Central memory CD8-positive, alpha-beta T cell (primary cell): Measurements from ENCODE around the gene CDNF.

ENCODE experiments used
- ATAC-seq: fragments of 150-1000 bp; cut with Tn5 transposase; replicated peaks from 2 replicates; pipeline ENCODE4 v1.10.0; 2022; ENCODE audit warnings: mild to moderate bottlenecking, moderate FRiP score, moderate number of reproducible peaks; ENCODE audit not compliant: poor library complexity, severe bottlenecking; ENCODE audit errors: extremely low read depth
- DNase-seq, 2 donors: peaks; one replicate each; pipeline ENCODE4 v3.0.0; 2021; ENCODE audit warnings: low spot score in 2 of 2
- H3K27ac Mint-ChIP-seq: one replicate; pipeline ENCODE4 v1.8.0; 2022; ENCODE audit warnings: low read depth, mild to moderate bottlenecking, moderate library complexity, mixed read lengths
- H3K27me3 Mint-ChIP-seq: one replicate; pipeline ENCODE4 v1.8.0; 2022; ENCODE audit warnings: mixed read lengths
- H3K36me3 Mint-ChIP-seq: one replicate; pipeline ENCODE4 v1.8.0; 2022; ENCODE audit warnings: mild to moderate bottlenecking, moderate library complexity, mixed read lengths; ENCODE audit not compliant: insufficient read depth
- H3K4me1 Mint-ChIP-seq: one replicate; pipeline ENCODE4 v1.8.0; 2022; ENCODE audit warnings: mixed read lengths
- H3K4me3 Mint-ChIP-seq: one replicate; pipeline ENCODE4 v1.8.0; 2022; ENCODE audit warnings: mild to moderate bottlenecking, moderate library complexity, mixed read lengths
- H3K9me3 Mint-ChIP-seq: one replicate; pipeline ENCODE4 v1.8.0; 2022; ENCODE audit warnings: mixed read lengths

Gene CDNF

DNA sequence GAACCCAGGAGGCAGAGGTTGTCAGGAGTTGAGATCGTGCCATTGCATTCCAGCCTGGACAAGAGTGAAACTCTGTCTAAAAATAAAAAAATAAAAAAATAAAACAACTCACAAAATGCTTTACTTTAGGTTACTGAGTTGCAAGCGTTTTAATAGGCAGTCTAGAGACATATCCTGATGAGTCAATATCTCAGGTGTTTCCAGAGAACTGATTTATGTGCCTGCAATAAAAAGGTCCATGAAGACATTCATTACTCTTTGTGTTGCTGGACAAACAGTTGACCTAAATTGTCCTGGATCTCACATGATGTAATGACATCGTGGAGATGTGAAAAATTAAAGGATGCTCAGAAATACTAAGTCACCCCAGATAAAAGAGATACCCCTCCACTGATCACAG, 31.5 kb downstream of the CDNF start:
- peaks cover 2% of the 10 kb centered on the region for H3K36me3 Mint-ChIP-seq
- DNase-seq (no peak), ATAC-seq (no peak)
- no peaks in the 10 kb centered on the region for H3K4me1 Mint-ChIP-seq
- no peaks in the 10 kb centered on the region for H3K9me3 Mint-ChIP-seq
- H3K4me3 Mint-ChIP-seq, result no peak overlapping the region
- no peaks in the 10 kb centered on the region for H3K27me3 Mint-ChIP-seq
- H3K27ac Mint-ChIP-seq, result no peak overlapping the region

DNA sequence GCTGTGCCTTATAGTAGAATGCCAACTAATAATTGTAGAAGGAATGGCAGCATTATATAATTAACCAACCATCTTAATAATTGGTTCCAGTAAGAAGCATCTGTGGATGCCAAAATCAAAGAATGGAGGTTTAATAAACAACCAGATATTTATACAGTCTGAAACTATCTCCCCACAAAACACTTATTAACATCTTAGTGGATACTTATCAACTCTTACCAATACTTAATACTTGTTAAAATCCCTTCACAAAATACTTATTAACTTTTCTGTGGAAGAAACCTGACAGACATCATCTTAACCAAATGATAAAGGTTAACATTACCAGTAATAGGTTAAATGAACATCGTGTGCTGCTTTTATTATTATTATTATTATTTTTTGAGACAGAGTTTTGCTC, 34.0 kb downstream of the CDNF start:
- no peak overlapping the region for H3K27ac Mint-ChIP-seq
- H3K27me3 Mint-ChIP-seq, result no peaks in the 10 kb centered on the region
- H3K4me3 Mint-ChIP-seq, result no peak overlapping the region
- ATAC-seq, result no peak
- no peaks in the 10 kb centered on the region for H3K4me1 Mint-ChIP-seq
- no peak for DNase-seq
- no peaks in the 10 kb centered on the region for H3K9me3 Mint-ChIP-seq
- peaks cover 2% of the 10 kb centered on the region for H3K36me3 Mint-ChIP-seq

DNA sequence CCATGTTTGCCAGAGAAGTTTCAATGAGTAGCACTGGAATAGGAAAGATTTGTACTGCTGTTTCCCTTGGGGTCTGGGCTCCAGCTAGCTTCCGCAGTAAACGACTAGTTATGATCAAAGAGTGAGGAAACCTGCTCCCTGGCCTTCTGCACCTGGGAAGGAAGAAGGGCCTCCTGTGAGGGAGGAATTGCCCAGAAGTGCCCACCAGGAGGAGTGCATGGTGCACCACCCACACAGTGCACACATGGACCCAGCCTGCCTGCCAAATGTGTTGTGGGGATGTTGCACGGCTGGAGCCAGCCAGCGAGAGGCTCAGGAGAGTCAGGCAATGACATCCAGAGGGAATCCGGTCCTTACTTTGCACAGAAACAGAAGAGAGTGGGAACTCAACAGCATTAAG, 36.1 kb downstream of the CDNF start:
- Mint-ChIP-seq H3K27me3 (no peaks in the 10 kb centered on the region), H3K9me3 (no peaks in the 10 kb centered on the region), H3K4me1 (no peaks in the 10 kb centered on the region), H3K4me3 (no peak overlapping the region), H3K27ac (no peak overlapping the region), H3K36me3 (peaks cover 2% of the 10 kb centered on the region)
- ATAC-seq (no peak), DNase-seq (no peak)

DNA sequence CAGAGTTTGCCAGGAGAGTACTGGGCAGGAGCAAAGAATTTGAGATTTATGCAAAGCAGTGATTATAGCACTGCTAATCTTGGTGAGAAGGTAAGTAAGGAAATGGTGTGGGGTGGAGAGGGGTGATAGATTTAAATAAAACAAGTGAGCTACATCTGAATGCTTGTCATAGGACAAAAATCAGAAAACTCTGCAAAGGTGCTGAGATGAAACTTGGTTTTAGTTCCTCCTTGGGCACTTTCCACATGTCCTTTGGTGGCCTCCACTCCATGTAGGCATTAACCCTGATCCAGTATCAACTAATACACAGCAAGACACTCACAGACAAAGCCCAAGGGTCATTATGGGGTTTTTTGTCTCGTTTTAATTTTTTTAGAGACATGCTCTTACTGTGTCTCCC, 37.4 kb downstream of the CDNF start:
- Mint-ChIP-seq H3K27me3 (no peaks in the 10 kb centered on the region), H3K27ac (no peak overlapping the region), H3K4me3 (no peak overlapping the region), H3K4me1 (no peaks in the 10 kb centered on the region), H3K36me3 (peaks cover 2% of the 10 kb centered on the region), H3K9me3 (no peaks in the 10 kb centered on the region)
- no peak for ATAC-seq
- no peak for DNase-seq

DNA sequence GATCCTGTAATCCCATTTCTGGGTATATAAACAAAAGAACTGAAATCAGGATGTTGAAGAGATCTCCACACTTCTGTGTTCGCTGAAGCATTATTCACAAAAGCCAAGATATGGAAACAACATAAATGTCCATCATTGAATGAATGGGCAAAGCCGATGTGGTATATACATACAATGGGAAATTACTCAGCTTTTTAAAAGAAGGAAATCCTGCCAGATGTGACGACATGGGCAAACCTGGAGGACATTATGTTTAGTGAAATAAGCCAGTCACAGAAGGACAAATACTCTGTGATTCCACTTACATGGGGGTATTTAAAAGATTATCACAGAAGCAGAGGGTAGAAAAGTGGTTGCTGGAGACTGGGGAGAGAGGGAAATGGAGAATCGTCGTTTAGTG, 39.2 kb downstream of the CDNF start:
- no peak overlapping the region for H3K27ac Mint-ChIP-seq
- H3K4me1 Mint-ChIP-seq, result no peaks in the 10 kb centered on the region
- no peaks in the 10 kb centered on the region for H3K27me3 Mint-ChIP-seq
- DNase-seq, result no peak
- no peaks in the 10 kb centered on the region for H3K36me3 Mint-ChIP-seq
- H3K9me3 Mint-ChIP-seq, result no peaks in the 10 kb centered on the region
- H3K4me3 Mint-ChIP-seq, result no peak overlapping the region
- no peak for ATAC-seq

DNA sequence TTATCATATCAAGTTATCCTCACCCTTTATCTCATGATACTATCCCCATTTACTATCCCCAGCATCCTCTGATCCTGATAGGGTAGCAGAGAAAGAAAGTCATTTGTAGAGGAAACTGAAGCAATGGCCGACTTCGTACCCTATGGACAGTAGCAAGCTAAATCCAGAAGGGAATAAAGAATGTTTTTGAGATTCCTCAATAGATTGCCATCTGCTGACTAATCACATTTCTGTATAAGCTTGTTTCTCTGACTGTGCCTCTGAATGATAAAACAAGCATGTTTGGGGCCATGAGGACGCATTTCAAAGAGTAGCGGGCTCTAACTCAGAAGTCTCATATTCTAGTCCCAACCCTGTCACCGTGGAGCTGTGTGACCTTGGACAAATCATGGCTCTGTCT, 49.9 kb downstream of the CDNF start:
- Mint-ChIP-seq H3K9me3 (peaks cover 6% of the 10 kb centered on the region), H3K27ac (no peak overlapping the region), H3K4me1 (peaks cover under 1% of the 10 kb centered on the region), H3K36me3 (peaks cover 2% of the 10 kb centered on the region), H3K4me3 (no peak overlapping the region), H3K27me3 (no peaks in the 10 kb centered on the region)
- no peak for DNase-seq
- ATAC-seq, result no peak

DNA sequence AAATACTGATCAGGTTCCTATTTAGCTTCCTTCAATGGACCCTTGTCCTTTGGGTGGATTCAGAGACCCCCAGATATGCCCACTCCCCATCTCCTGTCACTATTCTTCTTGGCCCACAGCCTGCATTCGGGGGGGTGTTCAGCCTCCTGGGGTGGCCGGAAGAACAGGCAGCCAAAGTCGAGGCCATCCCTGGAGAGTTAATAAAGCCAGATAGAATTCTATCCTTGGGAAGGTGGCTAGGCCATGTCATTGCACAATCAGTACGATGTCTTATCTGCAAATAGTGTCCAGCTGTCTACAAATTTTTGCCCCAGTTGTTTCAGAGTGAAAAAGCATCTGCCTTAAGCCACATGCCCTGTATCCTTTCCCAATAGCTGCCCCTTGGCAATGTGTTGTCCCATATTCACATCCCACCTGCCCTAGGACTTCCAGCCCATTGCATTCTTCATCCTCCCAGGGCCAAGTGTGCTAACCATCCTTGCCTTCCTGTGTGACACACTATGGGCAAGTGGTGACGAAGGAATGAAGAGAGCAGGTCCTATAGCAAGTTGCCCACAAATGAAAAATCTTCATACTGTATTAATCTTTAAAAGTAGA, 53.3 kb downstream of the CDNF start:
- Mint-ChIP-seq H3K4me3 (no peak overlapping the region), H3K36me3 (peaks cover 2% of the 10 kb centered on the region), H3K9me3 (peaks cover 6% of the 10 kb centered on the region), H3K27me3 (no peaks in the 10 kb centered on the region), H3K4me1 (peaks cover 4% of the 10 kb centered on the region), H3K27ac (no peak overlapping the region)
- no peak for DNase-seq
- no peak for ATAC-seq

DNA sequence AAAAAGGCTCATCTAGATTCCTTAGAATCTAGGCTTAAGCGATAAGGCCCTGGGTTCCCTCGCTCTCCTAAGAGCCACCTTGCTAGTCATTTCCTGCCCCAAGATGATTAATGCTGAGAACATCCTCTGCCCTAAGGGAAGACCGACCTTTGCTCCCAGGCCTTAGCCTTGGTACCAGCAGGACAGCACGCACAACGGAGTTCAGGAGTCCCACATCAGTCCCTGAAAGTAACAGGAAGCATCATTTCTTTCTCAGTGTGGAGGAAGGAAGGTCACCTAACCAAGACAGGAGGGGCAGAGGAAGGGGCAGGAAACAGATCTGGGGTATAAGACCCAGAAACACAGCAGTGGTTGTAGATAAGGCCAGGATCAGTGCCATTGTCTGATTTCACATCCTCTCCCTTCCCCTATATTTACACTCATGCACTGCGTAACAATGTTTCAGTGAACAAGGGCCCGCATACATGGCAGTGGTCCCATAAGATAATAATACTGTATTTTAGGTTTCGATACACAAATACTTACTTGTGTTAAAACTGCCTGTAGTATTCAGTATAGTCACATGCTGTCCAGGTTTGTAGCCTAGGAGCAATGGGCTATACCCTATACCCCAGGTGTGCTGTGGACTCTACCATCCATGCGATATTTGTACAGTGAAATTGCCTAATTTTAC, 55.0 kb downstream of the CDNF start:
- ATAC-seq, result no peak
- Mint-ChIP-seq H3K27me3 (no peaks in the 10 kb centered on the region), H3K4me3 (no peak overlapping the region), H3K4me1 (peaks cover 4% of the 10 kb centered on the region), H3K27ac (no peak overlapping the region), H3K36me3 (peaks cover 5% of the 10 kb centered on the region), H3K9me3 (peaks cover 6% of the 10 kb centered on the region)
- DNase-seq, result no peak

DNA sequence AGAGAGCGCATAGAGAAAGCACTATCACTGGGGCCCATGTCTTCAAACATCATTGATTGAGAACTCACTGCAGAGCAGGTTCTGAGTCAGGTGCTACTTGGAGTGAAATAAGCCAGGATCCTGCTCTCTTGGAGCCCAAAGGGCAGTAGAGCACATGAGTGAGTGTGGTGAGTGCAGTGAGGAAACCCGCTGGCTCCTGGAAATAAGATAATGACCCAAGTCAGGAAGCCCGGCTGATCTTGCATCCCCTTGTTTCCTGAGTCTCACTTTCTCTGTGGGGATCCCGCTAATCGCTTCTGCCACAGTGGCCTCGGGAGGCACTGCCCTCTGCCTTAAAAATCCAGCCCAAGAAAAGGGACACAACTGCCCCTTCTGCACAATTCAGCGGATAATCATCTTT, 56.1 kb downstream of the CDNF start:
- Mint-ChIP-seq H3K27me3 (no peaks in the 10 kb centered on the region), H3K27ac (no peak overlapping the region), H3K36me3 (peaks cover 5% of the 10 kb centered on the region), H3K4me1 (peaks cover 4% of the 10 kb centered on the region), H3K9me3 (peaks cover 6% of the 10 kb centered on the region), H3K4me3 (no peak overlapping the region)
- ATAC-seq (no peak), DNase-seq (no peak)

DNA sequence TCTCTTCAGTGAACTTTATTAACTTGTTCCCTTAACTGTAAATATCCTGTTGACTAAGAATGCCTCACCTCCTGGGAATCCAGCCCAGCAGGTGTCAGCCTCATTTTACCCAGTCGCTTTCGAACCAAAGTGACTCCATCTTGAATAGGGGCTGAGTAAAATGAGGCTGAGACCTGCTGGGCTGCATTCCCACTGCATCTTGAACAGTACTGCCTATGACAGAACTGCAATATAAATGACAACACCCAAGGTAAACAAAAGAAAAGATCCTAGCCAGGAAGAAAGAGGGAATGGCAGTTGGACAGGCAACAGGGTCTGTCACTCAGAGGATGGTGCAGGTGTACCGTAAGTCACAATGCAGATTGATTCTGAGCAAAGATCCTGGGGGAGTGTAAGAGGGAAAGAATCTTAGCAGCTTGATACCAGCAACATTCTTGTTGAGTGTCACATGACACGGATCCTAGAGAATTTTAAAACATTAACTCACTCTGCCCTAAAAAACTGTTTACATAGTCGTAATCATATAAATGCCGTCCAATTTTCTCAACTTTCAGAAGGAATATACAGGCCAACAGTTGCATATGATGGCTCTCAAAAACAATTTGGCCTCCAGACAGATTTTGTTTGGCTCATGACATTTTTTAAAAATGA, 58.7 kb downstream of the CDNF start:
- ATAC-seq, result no peak
- no peak for DNase-seq
- Mint-ChIP-seq H3K36me3 (peaks cover 3% of the 10 kb centered on the region), H3K4me1 (peaks cover 4% of the 10 kb centered on the region), H3K4me3 (no peak overlapping the region), H3K27me3 (no peaks in the 10 kb centered on the region), H3K27ac (no peak overlapping the region), H3K9me3 (no peaks in the 10 kb centered on the region)

DNA sequence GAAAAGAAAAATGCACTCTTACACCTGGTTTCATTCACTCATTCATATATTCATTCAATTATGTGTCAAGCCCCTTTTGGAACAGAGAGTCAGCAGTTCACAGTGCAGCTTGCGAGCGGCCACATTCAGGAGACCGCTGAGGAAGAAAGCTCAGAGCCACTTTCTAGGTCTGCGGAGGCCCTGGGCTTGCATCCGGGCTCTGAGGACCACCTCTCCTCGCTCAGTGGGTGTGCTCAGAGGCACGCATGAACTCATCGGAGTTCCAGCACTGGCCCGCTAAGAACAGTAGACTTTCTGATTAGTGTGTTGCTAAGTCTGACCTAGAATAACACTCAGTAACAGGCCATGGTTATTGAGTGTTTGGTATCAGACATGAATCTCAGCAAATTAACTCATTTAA, 61.3 kb downstream of the CDNF start:
- DNase-seq, result no peak
- Mint-ChIP-seq H3K27ac (no peak overlapping the region), H3K9me3 (no peaks in the 10 kb centered on the region), H3K4me1 (no peaks in the 10 kb centered on the region), H3K4me3 (no peak overlapping the region), H3K36me3 (peaks cover 3% of the 10 kb centered on the region), H3K27me3 (no peaks in the 10 kb centered on the region)
- no peak for ATAC-seq

DNA sequence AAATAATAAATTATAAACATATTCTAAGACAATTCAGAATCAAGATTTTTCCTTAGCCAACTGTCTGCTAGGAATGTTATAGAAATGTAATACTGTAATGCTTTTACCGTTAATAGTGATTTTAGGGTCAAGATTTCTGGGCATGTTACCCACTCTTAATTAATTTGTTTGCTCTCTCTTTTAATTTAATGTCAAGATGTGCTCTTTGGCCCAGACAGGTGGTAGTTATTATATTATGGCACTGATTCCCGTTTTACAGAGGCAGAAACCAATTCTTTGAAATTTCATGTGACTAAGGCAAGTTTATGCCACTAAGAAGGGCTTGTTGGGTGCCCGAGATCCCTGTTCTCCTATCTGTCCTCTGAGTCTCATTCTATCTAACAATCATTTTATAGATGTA, 62.2 kb downstream of the CDNF start:
- Mint-ChIP-seq H3K27ac (no peak overlapping the region), H3K4me1 (no peaks in the 10 kb centered on the region), H3K27me3 (no peaks in the 10 kb centered on the region), H3K4me3 (no peak overlapping the region), H3K9me3 (no peaks in the 10 kb centered on the region), H3K36me3 (peaks cover 3% of the 10 kb centered on the region)
- ATAC-seq, result no peak
- DNase-seq, result no peak

DNA sequence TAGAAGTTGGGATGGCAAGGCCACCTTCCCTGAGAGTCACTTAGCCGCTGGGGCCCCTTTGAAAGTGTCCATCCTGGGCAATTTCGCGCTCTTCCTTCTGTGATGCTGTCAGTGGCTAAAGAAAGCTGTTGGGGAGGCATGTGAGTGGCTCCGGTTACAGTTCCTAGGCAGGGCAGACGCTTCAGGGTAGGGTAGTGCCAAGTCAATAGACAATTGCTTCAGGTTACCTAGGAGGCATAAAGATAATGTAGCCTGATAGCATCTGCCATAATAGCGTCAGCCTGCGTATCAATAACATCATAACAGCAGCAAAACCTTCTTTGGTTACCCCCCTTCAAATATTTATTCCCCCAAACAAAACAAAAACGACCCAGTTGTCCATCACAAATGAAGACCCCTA, 63.0 kb downstream of the CDNF start, which contains the start of gene FAM107B:
Gene FAM107B (minus strand): TSS at position 101 of the 400 bp plus-strand sequence. CDS start 234 bp downstream, outside the sequence.
- H3K4me1 Mint-ChIP-seq, result no peaks in the 10 kb centered on the region
- DNase-seq (no peak), ATAC-seq (no peak)
- H3K27me3 Mint-ChIP-seq, result no peaks in the 10 kb centered on the region
- peak within 1 kb of the TSS; percentile 32 for H3K27ac Mint-ChIP-seq
- H3K4me3 Mint-ChIP-seq, result no peak within 1 kb of the TSS
- H3K36me3 Mint-ChIP-seq, result peaks cover 3% of the 10 kb centered on the region
- H3K9me3 Mint-ChIP-seq, result no peaks in the 10 kb centered on the region
